GM19397 (cell line): Measurements from ENCODE around the gene WBP1L.
"Not testable (repeated sequence)": the region's sequence is repeated elsewhere in the genome, so short reads cannot be mapped to it uniquely, and the experiment has no call there.

ENCODE experiments used
- ATAC-seq: cut with Tn5 transposase; IDR thresholded peaks from one replicate; pipeline ENCODE4 v1.9.1; 2021; ENCODE audit warnings: mild to moderate bottlenecking, moderate library complexity; ENCODE audit not compliant: unreplicated experiment

WBP1L gene

GRCh38 chr10:102721954-102722353 is 21.8 kb upstream of the WBP1L start:
- no peak for ATAC-seq

- ATAC-seq: no peak
Measured at GRCh38 chr10:102723989-102724388, 19.8 kb upstream of the WBP1L start.

DNA sequence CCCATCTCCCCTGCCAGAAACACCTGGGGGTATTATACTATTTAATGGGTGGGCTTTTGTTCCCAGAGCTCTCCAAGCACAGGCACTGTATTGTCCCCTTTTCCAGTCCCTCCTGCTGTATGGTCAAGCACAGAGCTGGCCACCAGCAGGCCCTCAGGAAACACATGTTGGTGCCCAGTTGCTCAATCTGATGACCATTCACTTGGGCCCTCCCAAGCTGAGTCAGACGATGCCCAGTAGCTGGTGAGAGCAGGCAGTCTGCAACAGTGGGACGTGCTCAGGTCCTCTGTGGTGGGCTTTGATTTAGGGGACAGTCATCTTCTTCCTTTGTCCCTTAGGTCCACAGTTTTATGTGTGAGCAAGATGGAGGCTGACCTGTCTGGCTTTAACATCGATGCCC is 17.5 kb upstream of the WBP1L start:
- ATAC-seq: no peak

DNA sequence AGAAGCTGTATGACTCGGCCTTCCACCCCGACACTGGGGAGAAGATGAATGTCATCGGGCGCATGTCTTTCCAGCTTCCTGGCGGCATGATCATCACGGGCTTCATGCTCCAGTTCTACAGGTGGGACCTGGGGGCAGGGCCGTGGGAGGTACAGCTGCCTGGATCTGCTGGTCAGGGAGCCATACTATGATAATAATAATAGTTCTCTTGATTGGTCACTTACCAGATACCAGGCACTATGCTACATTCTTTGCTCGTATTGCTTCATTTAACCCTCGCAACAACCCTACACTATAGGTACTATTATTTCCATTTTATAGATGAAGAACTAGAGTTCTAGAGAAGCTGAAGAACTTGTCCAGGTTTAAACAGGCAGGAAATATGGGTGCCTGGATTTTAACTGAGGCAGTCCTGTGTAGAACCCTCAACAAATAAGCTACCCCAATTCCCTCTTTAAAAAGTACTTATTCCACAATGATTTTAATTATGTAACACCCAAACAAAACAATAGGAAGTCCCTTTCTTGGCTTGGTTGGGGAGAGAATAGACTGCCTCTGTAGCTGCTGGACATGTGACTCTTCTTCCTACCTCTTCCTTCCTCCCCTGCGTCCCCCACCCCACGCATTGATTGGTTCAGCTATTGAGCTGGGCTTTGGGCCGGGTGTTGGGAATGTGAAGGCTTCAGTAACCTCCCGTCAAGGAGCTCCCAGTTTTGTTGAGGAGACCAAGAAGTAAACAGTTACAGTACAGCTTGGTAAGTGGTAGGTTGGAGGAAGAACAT is 16.5 kb upstream of the WBP1L start:
- ATAC-seq: no peak

DNA sequence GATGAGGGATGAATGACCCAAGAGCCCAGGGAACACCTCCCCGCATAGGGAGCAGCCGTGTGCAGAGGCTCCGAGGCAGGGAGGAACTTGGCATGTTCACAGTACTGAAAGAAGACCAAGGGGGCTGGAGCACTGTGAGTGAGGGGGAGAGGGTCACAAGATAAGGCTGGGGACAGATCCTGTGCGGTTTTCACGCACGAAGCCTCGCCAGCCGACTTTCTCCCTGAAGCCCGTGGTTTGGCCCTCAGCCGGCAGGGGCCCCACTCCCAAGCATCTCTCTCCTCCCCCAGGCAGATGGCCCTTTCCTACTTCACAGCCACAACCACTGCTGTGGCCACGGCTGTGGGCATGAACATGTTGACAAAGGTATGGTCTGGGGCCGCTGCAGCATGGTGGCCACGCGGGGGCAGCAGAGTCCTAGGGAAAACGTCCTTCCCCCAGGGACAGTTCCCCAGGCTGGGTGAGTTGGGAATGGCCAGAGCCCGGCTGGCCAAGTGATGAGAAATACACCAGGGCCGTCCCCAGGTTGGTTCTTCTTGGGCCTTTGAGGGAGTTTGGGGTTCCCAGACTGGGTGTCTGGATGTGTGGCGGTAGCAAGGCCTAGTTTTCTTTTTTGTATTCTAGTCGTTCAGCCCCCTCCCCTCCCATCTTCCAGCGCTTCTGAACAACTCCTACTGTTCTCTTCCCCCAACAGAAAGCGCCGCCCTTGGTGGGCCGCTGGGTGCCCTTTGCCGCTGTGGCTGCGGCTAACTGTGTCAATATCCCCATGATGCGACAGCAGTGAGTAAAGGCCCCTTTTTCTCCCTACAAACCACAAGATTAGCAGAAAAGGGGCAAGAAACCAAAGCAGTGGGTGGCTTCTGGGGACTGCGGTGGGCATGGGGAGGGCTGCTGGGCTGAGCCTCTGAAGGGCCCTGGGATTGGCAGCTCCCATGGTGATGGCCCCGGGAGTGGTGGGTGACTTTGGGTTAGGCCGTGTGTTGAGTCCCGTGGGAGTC is 14.4 kb upstream of the WBP1L start:
- no peak for ATAC-seq

DNA sequence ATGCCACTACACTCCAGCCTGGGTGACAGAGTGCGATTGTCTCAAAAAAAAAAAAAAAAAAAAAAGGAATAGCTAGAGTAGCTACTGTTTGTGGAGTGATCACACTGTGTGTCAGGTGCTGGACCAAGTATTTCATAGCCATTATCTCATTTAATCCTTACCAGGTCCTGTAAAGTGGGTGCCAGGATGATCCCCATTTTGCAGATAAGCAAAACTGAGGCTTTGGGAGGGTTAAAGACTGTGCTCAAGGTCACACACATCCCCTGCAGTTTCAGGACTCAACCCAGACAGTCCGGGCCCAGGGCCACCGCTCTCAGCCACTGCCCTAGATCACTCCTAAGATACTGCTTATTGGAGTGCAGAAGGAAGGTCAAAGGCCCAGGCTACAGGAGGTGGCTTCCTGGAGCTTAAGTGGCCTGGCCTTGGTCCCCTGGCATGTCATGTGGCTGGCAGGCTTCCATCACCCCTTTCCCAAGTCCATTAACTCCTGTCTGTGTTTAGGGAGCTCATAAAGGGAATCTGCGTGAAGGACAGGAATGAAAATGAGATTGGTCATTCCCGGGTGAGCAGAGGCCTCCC is 12.4 kb upstream of the WBP1L start:
- no peak for ATAC-seq

GRCh38 chr10:102732661-102733060 is 11.1 kb upstream of the WBP1L start:
- no peak for ATAC-seq

DNA sequence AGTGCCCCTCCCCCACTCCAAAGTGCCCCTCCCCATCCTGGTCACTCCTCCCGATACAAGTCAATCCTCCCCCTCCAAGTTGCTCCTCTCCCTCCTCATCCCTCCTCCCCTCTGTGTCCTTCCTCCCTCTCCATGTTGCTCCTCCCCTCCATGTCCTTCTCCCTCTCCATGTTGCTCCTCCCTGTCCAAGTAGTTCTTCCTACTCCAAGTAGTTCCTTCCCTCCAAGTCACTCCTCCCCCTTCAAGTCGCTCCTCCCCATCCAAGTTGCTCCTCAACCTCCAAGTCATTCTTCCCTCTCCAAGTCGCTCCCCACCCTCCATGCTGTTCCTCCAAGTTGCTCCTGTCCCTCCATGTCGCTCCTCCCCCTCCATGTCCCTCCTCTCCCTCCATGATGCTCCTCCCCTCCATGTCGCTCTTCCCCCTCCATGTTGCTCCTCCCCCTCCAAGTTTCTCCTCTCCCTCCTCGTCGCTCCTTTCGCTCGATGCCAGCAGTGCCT is 8.6 kb upstream of the WBP1L start:
- ATAC-seq: no peak

DNA sequence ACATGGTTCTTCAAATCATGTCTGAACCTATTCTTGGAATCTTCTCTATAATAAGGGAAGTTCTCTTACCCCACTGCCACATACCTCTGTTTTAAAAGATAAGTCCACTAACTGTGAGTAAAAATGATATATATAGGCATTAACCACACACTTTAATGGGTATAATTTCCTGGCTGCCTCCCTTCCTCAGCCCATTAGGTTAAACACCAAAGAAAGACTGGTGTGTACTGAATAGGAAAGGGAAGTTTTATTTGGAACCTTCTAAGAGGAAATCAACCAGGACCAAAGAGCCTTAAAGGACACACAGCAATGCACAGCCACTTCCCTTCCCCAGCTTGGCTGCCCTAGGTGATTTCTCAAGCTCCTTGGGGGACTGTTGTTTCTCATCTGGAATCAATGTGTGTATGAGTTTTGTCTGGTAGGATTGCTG is 5.0 kb upstream of the WBP1L start:
- ATAC-seq: no peak

DNA sequence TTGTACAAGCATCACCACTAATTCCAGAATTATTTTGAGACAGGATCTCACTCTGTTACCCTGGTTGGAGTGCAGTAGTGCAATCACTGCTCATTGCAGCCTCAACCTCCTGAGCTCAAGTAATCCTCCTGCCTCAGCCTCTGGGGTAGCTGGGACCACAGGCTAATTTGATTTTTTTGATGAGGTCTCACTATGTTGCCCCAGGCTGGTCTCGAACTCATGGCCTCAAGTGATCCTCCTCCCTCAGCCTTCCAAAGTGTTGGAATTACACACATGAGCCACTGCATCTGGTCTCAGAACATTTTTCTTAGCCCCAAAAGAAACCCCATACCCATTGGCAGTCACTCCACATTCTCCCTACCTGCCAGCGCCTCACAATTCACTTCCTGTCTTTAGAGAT is 3.5 kb upstream of the WBP1L start:
- ATAC-seq: no peak

GRCh38 chr10:102741726-102742237 is 2.0 kb upstream of the WBP1L start:
- ATAC-seq: no peak

- not testable (repeated sequence) for ATAC-seq
Measured at GRCh38 chr10:102742313-102742712, 1.4 kb upstream of the WBP1L start.

GRCh38 chr10:102743078-102743587 is 615 bp upstream of the WBP1L start:
- peak; percentile 1 for ATAC-seq

DNA sequence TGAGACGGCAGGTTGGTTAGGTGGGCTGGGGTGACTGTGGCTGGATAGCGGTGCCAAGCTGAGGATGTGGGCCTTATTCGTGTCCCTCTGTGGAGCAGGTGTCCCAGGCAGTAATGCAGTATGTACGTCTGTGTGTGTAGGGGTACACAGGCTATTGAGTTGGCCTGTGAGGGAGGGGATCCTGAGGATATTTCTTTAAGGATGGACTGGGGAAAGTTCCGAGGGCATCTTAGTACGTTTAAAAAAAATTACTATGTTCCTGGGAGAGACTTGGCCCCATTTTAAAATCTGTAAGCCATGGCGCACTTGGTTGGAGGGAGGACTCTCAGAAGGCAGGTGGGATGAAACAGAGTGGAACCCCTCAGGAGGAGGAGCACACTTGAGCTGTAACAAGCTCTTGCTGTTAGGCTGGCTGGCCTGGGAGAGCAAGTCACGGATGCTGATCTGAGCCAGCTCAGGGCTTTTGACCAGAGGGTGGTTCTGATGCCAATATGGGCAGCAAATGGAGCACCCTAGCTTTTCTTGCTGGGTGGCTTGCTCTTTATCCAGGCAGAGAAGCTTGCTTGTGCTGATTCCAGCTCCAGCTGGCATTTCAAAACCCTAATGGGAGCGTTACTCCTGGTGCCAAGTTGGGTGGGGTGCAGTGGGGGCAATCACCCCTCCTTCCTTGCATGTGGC is 765 bp downstream of the WBP1L start:
- ATAC-seq: no peak

- ATAC-seq: no peak
Measured at GRCh38 chr10:102745157-102745556, 1.4 kb downstream of the WBP1L start.

DNA sequence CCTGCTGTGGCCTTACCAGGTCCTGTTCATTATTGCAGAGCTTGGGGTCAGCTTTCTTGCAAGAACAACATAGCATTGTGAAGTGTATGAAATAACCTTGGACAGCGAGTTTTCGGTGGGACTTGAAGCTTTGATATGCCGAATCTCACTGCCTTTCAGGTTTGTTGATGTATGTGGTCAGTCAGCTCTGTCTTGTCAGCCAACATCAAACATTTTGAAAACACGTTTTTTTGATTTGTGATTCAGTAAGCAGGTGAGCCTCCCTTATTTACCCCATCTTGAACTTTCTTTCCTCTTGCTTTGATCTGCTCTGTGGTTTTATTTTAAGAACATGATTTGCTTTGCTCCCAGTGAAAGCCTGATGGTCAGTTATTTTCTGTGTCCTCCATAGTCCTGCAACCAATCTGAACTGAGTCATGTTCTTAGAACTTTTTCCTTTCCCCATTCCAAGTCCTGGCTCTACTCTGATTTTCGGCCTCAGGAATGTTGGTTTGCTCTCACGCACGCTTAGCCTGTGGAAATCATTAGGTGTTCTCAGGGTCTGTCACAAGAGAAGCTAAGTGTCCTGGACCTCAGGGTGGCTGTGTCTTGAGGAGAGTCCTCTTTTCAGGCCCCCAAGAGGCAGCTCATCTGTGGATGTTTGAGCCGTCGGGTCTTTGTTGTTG is 8.7 kb downstream of the WBP1L start:
- no peak for ATAC-seq

DNA sequence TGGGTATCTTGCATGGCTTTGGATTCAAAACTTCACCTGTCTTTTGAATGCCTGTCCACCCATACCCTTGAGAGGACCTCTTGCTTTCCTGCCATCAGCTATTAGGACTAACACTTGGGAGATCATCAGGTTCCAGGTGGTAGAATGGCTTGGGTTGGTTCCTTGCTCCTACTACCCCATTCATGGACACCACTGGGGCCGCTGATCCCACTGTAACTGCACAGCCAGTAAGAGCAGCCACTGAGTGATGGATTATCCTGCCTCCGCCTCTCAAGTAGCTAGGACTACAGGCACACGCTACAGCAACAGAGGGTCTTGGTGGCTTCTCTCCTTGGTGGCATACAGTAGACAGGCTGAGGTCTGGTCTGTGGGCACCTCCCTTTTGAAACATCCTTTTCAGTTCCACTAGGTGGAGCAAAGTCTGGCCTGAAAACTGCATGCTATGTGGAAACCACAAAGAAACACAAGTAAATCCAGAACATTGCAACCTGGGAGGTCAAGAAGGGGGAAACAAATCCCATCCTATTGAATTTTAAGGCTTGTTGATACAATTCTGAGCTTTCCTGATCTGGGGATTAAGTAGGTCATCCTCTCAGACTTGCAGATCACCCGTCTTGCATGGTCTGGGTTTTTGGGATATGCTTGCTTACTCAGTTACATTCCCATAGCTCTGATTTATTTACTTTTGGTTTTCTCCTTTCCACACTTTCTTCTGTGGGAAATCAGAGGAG is 9.4 kb downstream of the WBP1L start:
- ATAC-seq: no peak

DNA sequence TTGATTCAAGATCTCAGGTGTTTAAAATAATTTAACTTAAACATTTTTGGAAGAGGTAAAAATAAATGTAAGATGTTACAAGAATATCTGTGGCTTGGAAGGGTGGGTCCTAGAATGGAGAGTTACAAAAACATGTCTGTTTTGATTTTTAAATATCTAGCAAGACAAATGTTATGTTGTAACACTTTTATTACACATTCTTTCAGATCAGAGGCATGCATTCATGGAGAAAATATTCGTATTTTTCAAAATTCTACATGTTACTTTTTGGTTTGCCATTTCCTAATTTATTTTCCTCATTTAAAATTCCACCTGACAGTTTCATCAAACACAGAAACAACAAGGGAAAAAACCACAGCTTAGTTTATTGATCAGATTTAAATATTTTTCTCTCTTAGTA is 10.0 kb downstream of the WBP1L start:
- no peak for ATAC-seq

GRCh38 chr10:102757323-102757722 is 13.6 kb downstream of the WBP1L start:
- ATAC-seq: no peak
